Spleen (tissue), 7 donors: Measurements from ENCODE around the gene SIRT2.

Experiments used
- POLR2A ChIP-seq, 3 donors: fragments of 450-650 bp; IDR thresholded peaks; one replicate each; pipeline ENCODE4 v1.5.1; 2017; ENCODE audit warnings: antibody characterized with exemption in 3 of 3, mild to moderate bottlenecking in 1 of 3
- TF ChIP-seq, protein P1 (sequence below), 11 experiments: fragments of 200-600 bp in 7 of 11; fragments of 450-650 bp in 4 of 11; sonication (generic) in 4 of 11; IDR thresholded peaks in 8 of 11; conservative IDR thresholded peaks in 3 of 11; 1 replicate in 7 of 11; 2 replicates in 4 of 11; pipeline versions ENCODE4 v1.4.0 to v1.8.0; 2016 to 2021; ENCODE audit warnings: antibody characterized with exemption in 11 of 11, inconsistent platforms in 4 of 11, mild to moderate bottlenecking in 1 of 11
- donor health status: DM: no; HTN: no; CAD: no; lungs with moderate emphysema.
- donor health status: DM: no; HTN: no; CAD: no.
- donor health status: DM: no; HTN: no; CAD: no.

DNA sequence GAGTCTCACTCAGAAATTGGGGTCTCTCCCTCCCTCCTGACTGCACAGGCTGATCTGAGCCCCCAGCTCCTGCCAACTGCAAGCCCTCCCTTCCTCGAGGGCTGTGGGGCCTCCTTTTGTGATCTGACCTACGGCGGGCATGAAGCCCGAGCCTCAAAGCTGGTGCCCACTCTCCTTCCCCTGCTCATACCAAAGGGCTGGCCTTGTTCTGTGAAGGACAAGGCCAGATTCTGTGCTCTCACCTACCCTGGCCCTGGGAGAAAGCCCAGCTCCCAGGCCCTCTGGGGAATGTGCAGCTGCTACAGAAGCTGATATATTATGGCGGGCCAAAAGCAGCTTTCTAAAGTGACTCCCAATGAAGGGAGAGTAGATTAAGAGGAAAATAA lies 58.8 kb downstream of the SIRT2 start:
- TF ChIP-seq POLR2A (IDR thresholded peaks at IDR 0.05), result no peak
- TF ChIP-seq, protein P1, sequence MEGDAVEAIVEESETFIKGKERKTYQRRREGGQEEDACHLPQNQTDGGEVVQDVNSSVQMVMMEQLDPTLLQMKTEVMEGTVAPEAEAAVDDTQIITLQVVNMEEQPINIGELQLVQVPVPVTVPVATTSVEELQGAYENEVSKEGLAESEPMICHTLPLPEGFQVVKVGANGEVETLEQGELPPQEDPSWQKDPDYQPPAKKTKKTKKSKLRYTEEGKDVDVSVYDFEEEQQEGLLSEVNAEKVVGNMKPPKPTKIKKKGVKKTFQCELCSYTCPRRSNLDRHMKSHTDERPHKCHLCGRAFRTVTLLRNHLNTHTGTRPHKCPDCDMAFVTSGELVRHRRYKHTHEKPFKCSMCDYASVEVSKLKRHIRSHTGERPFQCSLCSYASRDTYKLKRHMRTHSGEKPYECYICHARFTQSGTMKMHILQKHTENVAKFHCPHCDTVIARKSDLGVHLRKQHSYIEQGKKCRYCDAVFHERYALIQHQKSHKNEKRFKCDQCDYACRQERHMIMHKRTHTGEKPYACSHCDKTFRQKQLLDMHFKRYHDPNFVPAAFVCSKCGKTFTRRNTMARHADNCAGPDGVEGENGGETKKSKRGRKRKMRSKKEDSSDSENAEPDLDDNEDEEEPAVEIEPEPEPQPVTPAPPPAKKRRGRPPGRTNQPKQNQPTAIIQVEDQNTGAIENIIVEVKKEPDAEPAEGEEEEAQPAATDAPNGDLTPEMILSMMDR (IDR thresholded peaks at IDR 0.05 in 8 of 11, conservative IDR thresholded peaks at IDR 0.05 in 3 of 11), result no peak
